Measurements from ENCODE around the gene NUAK1.

Gene NUAK1

GRCh38 chr12:106066051-106066705, 72.6 kb downstream of the NUAK1 start:
- in situ Hi-C loops (cut with MboI; ENCODE audit: low sequenced_read_pairs), result no loop called here

- in situ Hi-C loops (cut with MboI; ENCODE audit: low sequenced_read_pairs), result no loop called here
Measured at GRCh38 chr12:106065506-106065905, 73.2 kb downstream of the NUAK1 start.

GRCh38 chr12:106064721-106065021, 74.1 kb downstream of the NUAK1 start:
- in situ Hi-C loops (cut with MboI; ENCODE audit: low sequenced_read_pairs), result no loop called here

GRCh38 chr12:106063826-106064720, 74.7 kb downstream of the NUAK1 start:
- in situ Hi-C loops (cut with MboI; ENCODE audit: low sequenced_read_pairs), result no loop called here

GRCh38 chr12:106062693-106063092, 76.1 kb downstream of the NUAK1 start:
- in situ Hi-C loops (cut with MboI; ENCODE audit: low sequenced_read_pairs), result no loop called here

- in situ Hi-C loops (cut with MboI; ENCODE audit: low sequenced_read_pairs), result no loop called here
Measured at GRCh38 chr12:106058256-106059182, 80.2 kb downstream of the NUAK1 start.

- in situ Hi-C loops (cut with MboI; ENCODE audit: low sequenced_read_pairs), result no loop called here
Measured at GRCh38 chr12:106054049-106054448, 84.7 kb downstream of the NUAK1 start.

- in situ Hi-C loops (cut with MboI; ENCODE audit: low sequenced_read_pairs), result no loop called here
Measured at GRCh38 chr12:106051853-106052531, 86.8 kb downstream of the NUAK1 start.

- in situ Hi-C loops (cut with MboI; ENCODE audit: low sequenced_read_pairs), result no loop called here
Measured at GRCh38 chr12:106049546-106049945, 89.2 kb downstream of the NUAK1 start.

GRCh38 chr12:106049105-106049504, 89.6 kb downstream of the NUAK1 start:
- in situ Hi-C loops (cut with MboI; ENCODE audit: low sequenced_read_pairs), result no loop called here

- in situ Hi-C loops (cut with MboI; ENCODE audit: low sequenced_read_pairs), result no loop called here
Measured at GRCh38 chr12:106048676-106049075, 90.1 kb downstream of the NUAK1 start.

GRCh38 chr12:106048016-106048415, 90.7 kb downstream of the NUAK1 start:
- in situ Hi-C loops (cut with MboI; ENCODE audit: low sequenced_read_pairs), result no loop called here

GRCh38 chr12:106046947-106047346, 91.8 kb downstream of the NUAK1 start:
- in situ Hi-C loops (cut with MboI; ENCODE audit: low sequenced_read_pairs), result no loop called here

GRCh38 chr12:106046301-106046846, 92.4 kb downstream of the NUAK1 start:
- in situ Hi-C loops (cut with MboI; ENCODE audit: low sequenced_read_pairs), result no loop called here

GRCh38 chr12:106045251-106045674, 93.5 kb downstream of the NUAK1 start:
- in situ Hi-C loops (cut with MboI; ENCODE audit: low sequenced_read_pairs), result no loop called here

GRCh38 chr12:106044773-106045172, 94.0 kb downstream of the NUAK1 start:
- in situ Hi-C loops (cut with MboI; ENCODE audit: low sequenced_read_pairs), result no loop called here

- in situ Hi-C loops (cut with MboI; ENCODE audit: low sequenced_read_pairs), result no loop called here
Measured at GRCh38 chr12:106042037-106042436, 96.7 kb downstream of the NUAK1 start.

GRCh38 chr12:106040521-106040920, 98.2 kb downstream of the NUAK1 start:
- in situ Hi-C loops (cut with MboI; ENCODE audit: low sequenced_read_pairs), result no loop called here

GRCh38 chr12:106039646-106040404, 98.9 kb downstream of the NUAK1 start:
- in situ Hi-C loops (cut with MboI; ENCODE audit: low sequenced_read_pairs), result no loop called here

GRCh38 chr12:106039242-106039641, 99.5 kb downstream of the NUAK1 start:
- in situ Hi-C loops (cut with MboI; ENCODE audit: low sequenced_read_pairs), result no loop called here
